Esophagus squamous epithelium (tissue), 5 donors: ENCODE measurements around the gene SCART1. TPM values are rescaled to one million over a fixed set of nuclear protein-coding genes. Genes with fewer than 3 reads are reported as not detected.
"Not testable (repeated sequence)": the region's sequence is repeated elsewhere in the genome, so short reads cannot be mapped to it uniquely, and the experiment has no call there.

Experiments used
- DNase-seq: peaks from one replicate; lab custom pipeline; 2025; lab: John Stamatoyannopoulos, UW
- H3K27ac ChIP-seq, 4 donors: fragments of 200-600 bp; sonication (generic); one replicate each; pipeline ENCODE4 v1.5.1; 2016 to 2019; ENCODE audit warnings: mild to moderate bottlenecking in 1 of 4
- H3K27me3 ChIP-seq, 4 donors: fragments of 200-600 bp; sonication (generic); 1 replicate in 3 of 4; 2 replicates in 1 of 4; pipeline versions ENCODE4 v1.5.1 to v1.6.0; 2017 to 2021; ENCODE audit warnings: antibody characterized with exemption in 1 of 4
- H3K36me3 ChIP-seq, 3 donors: fragments of 200-600 bp; sonication (generic); one replicate each; pipeline ENCODE4 v1.5.1; 2016 to 2019
- H3K4me1 ChIP-seq, 3 donors: fragments of 200-600 bp; sonication (generic); one replicate each; pipeline ENCODE4 v1.5.1; 2017 to 2019
- H3K4me3 ChIP-seq, 4 donors: fragments of 200-600 bp; sonication (generic); 1 replicate in 3 of 4; 2 replicates in 1 of 4; pipeline ENCODE4 v1.5.1; 2016 to 2019; ENCODE audit warnings: mild to moderate bottlenecking in 2 of 4, moderate library complexity in 1 of 4
- H3K9me3 ChIP-seq, 3 donors: fragments of 200-600 bp; sonication (generic); one replicate each; pipeline ENCODE4 v1.5.1; 2016 to 2019
- CTCF ChIP-seq, 6 experiments: fragments of 450-650 bp in 4 of 6; fragments of 200-600 bp in 2 of 6; sonication (generic) in 2 of 6; IDR thresholded peaks; one replicate each; pipeline ENCODE4 v1.5.1; 2016 to 2019; ENCODE audit warnings: antibody characterized with exemption in 6 of 6, mild to moderate bottlenecking in 4 of 6, moderate library complexity in 4 of 6
- POLR2A ChIP-seq, 4 donors: fragments of 450-650 bp; IDR thresholded peaks; one replicate each; pipeline ENCODE4 v1.6.1; 2017; ENCODE audit warnings: antibody characterized with exemption in 4 of 4, mild to moderate bottlenecking in 4 of 4, moderate library complexity in 3 of 4
- WGBS, 2 donors: methylation state at CpG; one replicate each; pipeline ENCODE4 v1.1.5; 2018; 5-methylcytosine and 5-hydroxymethylcytosine counted together
- intact Hi-C: fragments of 100-400 bp; cut with DNase I; formaldehyde crosslinking; loops from one replicate; pipeline ENCODE4 v1.15.0; 2022
- total RNA-seq, 4 donors: library from RNA; depleted of rRNA; stranded (reverse); fragments of >200 nt; gene quantifications; one replicate each; pipeline ENCODE4 v1.1.0, GENCODE V29; 2016
- donor health status: DM: yes; HTN: yes; CAD: no.

Gene SCART1
- total RNA-seq, 4 donors from 2014 or later: 0.06 to 2.5 (median 0.35) TPM

- DNase-seq: no peak
- intact Hi-C loops: no loop called here
- WGBS, 2 donors: 100% methylated on average over 1 of the region's 7 CpGs; no CpG with 5 or more reads in 1 of the 2 donors
- Histone ChIP-seq H3K27me3 (peaks cover 0 to 3% (median 0%) of the 10 kb centered on the region in 4 donors), H3K36me3 (peaks cover 0 to 19% (median 0%) of the 10 kb centered on the region in 3 donors), H3K27ac (no peak overlapping the region), H3K9me3 (no peaks in the 10 kb centered on the region), H3K4me1 (no peaks in the 10 kb centered on the region), H3K4me3 (no peak overlapping the region)
- TF ChIP-seq POLR2A (IDR thresholded peaks at IDR 0.05) (no peak), CTCF (IDR thresholded peaks at IDR 0.05) (no peak)
Observed at GRCh38 chr10:133465950-133466474, 12.3 kb downstream of the SCART1 start.

- Histone ChIP-seq H3K9me3 (no peaks in the 10 kb centered on the region), H3K27ac (no peak overlapping the region), H3K27me3 (peaks cover 0 to 3% (median 0%) of the 10 kb centered on the region in 4 donors), H3K4me3 (no peak overlapping the region), H3K4me1 (no peaks in the 10 kb centered on the region), H3K36me3 (peaks cover 0 to 27% (median 0%) of the 10 kb centered on the region in 3 donors)
- DNase-seq: no peak
- 90 to 97% methylated on average over 2 to 4 of the region's 7 CpGs for WGBS, 2 donors
- TF ChIP-seq POLR2A (IDR thresholded peaks at IDR 0.05): no peak
- no peak for TF ChIP-seq CTCF (IDR thresholded peaks at IDR 0.05)
- intact Hi-C loops: no loop called here
Observed at GRCh38 chr10:133466683-133467275, 13.0 kb downstream of the SCART1 start.

- no peak for DNase-seq
- H3K9me3 ChIP-seq: no peaks in the 10 kb centered on the region
- H3K27me3 ChIP-seq: peaks cover 0 to 3% (median 0%) of the 10 kb centered on the region in 4 donors
- H3K4me3 ChIP-seq: no peak overlapping the region
- no peaks in the 10 kb centered on the region for H3K4me1 ChIP-seq
- H3K27ac ChIP-seq: no peak overlapping the region
- H3K36me3 ChIP-seq: peaks cover 0 to 28% (median 0%) of the 10 kb centered on the region in 3 donors
- 86 to 93% methylated on average over 11 to 14 of the region's 17 CpGs for WGBS, 2 donors
- intact Hi-C loops: no loop called here
- TF ChIP-seq POLR2A (IDR thresholded peaks at IDR 0.05): no peak
- no peak for TF ChIP-seq CTCF (IDR thresholded peaks at IDR 0.05)
Observed at GRCh38 chr10:133467286-133467911, 13.7 kb downstream of the SCART1 start.

- whole genome bisulfite sequencing, 2 donors: 75 to 86% methylated on average over 3 of the region's 3 CpGs
- H3K27me3 ChIP-seq, H3K4me3 ChIP-seq, intact Hi-C loops, H3K9me3 ChIP-seq, H3K27ac ChIP-seq, H3K4me1 ChIP-seq, DNase-seq: not testable (repeated sequence)
- peaks cover 0 to 32% (median 0%) of the 10 kb centered on the region in 3 donors for H3K36me3 ChIP-seq
Observed at GRCh38 chr10:133469205-133469604, 15.5 kb downstream of the SCART1 start.

- no peak for DNase-seq
Observed at GRCh38 chr10:133471300-133472109, 17.8 kb downstream of the SCART1 start.

More at GRCh38 chr10:133471300-133472109, 17.8 kb downstream of the SCART1 start:
- peaks cover 0 to 32% (median 0%) of the 10 kb centered on the region in 3 donors for H3K36me3 ChIP-seq
- no peak overlapping the region for H3K27ac ChIP-seq
- H3K27me3 ChIP-seq: no peaks in the 10 kb centered on the region
- 47 to 91% methylated on average over 2 to 5 of the region's 7 CpGs for WGBS, 2 donors
- TF ChIP-seq CTCF (IDR thresholded peaks at IDR 0.05) (no peak), POLR2A (IDR thresholded peaks at IDR 0.05) (no peak)
- H3K4me1 ChIP-seq: no peaks in the 10 kb centered on the region
- no peaks in the 10 kb centered on the region for H3K9me3 ChIP-seq
- H3K4me3 ChIP-seq: no peak overlapping the region
- intact Hi-C loops: no loop called here
